IPS-15b (cell line): ENCODE data around the gene UNC5B.
A peak's percentile ranks its signal among the peaks of the same experiment; 100 is the strongest.
"Not testable (repeated sequence)": the region's sequence is repeated elsewhere in the genome, so short reads cannot be mapped to it uniquely, and the experiment has no call there.

ENCODE experiments used
- H3K27me3 ChIP-seq: one replicate; pipeline ENCODE4 v1.6.1; 2013; ENCODE audit warnings: low read length; ENCODE audit not compliant: control insufficient read depth, insufficient read depth
- H3K36me3 ChIP-seq: one replicate; pipeline ENCODE4 v1.6.1; 2013; ENCODE audit warnings: low read length; ENCODE audit not compliant: control insufficient read depth, insufficient read depth
- H3K4me1 ChIP-seq: one replicate; pipeline ENCODE4 v1.6.1; 2013; ENCODE audit warnings: mild to moderate bottlenecking, low read length; ENCODE audit not compliant: control insufficient read depth, insufficient read depth
- H3K4me3 ChIP-seq: one replicate; pipeline ENCODE4 v1.5.1; 2013; ENCODE audit warnings: low read depth, low read length
- H3K9ac ChIP-seq: one replicate; pipeline ENCODE4 v1.6.1; 2013; ENCODE audit warnings: low read depth, mild to moderate bottlenecking, low read length
- H3K9me3 ChIP-seq: one replicate; pipeline ENCODE4 v1.6.1; 2013; ENCODE audit warnings: mild to moderate bottlenecking, low read length; ENCODE audit not compliant: control insufficient read depth, insufficient read depth

Gene UNC5B

DNA sequence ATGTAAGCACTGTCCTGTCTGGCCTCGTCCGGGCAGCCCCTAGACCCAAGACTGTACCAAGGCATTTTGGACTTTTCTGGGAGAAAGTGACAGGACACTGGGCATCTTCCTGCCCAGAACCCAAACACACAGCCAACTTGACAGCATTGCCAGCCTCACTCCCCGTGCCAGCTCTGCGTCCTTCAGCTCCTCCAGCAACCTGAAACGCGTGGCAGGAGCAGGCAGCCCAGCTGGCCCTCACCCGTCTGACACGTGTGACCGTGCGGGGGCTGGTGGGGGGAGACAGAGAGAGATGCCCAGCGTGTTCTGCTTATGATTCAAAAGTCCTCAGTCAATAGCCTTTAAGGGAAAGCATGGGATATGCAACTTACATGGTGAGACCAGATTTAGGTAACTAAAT, 56.4 kb downstream of the UNC5B start:
- H3K36me3 ChIP-seq = no peaks in the 10 kb centered on the region
- no peak overlapping the region for H3K9ac ChIP-seq
- H3K4me3 ChIP-seq = no peak overlapping the region
- H3K9me3 ChIP-seq = no peaks in the 10 kb centered on the region
- H3K27me3 ChIP-seq = no peaks in the 10 kb centered on the region
- H3K4me1 ChIP-seq = peaks cover 19% of the 10 kb centered on the region

DNA sequence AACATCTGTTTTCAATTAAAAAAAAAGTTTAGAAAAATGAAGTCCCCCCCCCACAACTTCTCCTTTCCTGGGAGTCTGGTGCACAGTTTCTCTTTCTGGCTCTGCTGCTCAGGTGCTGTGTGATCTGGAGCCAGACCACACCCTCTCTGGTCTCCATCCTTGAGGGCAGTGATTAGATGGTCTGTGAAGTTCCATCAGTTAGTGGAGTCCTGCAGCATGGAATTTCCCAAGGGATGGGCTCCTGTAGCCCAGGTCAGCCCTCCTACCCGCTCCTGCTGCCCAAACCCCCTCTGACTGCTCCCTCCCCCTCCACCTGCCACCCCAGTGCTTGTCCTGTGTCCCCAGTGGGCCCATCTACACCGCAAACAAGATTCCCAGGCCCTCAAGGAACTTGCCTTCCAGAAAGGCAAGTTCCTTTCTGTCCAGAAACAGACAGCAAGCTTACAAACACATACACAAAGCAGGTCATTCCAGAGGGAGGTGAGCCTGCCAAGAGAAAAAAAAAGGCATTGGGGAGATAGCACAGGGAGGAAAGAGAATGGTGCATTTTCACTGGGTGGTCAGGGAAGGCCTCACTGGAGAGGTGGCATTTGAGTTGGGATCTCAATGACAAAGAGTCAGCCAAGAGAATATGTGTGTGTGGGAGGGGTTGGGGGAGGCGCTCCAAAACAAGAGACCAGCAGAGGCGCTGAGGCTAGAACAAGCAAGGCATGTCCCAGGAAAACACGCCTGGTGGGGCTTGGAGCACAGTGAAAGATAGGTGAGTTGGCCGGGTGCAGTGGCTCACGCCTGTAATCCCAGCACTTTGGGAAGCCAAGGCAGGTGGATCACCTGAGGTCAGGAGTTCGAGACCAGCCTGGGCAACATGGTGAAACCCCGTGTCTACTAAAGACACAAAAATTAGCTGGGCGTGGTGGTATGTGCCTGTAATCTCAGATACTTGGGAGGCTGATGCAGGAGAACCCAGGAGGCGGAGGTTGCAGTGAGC, 57.2 kb downstream of the UNC5B start:
- H3K36me3 ChIP-seq = no peaks in the 10 kb centered on the region
- peak overlapping the region; percentile 12 for H3K4me3 ChIP-seq
- no peaks in the 10 kb centered on the region for H3K27me3 ChIP-seq
- peaks cover 19% of the 10 kb centered on the region for H3K4me1 ChIP-seq
- no peaks in the 10 kb centered on the region for H3K9me3 ChIP-seq
- H3K9ac ChIP-seq = peak overlapping the region; percentile 54

DNA sequence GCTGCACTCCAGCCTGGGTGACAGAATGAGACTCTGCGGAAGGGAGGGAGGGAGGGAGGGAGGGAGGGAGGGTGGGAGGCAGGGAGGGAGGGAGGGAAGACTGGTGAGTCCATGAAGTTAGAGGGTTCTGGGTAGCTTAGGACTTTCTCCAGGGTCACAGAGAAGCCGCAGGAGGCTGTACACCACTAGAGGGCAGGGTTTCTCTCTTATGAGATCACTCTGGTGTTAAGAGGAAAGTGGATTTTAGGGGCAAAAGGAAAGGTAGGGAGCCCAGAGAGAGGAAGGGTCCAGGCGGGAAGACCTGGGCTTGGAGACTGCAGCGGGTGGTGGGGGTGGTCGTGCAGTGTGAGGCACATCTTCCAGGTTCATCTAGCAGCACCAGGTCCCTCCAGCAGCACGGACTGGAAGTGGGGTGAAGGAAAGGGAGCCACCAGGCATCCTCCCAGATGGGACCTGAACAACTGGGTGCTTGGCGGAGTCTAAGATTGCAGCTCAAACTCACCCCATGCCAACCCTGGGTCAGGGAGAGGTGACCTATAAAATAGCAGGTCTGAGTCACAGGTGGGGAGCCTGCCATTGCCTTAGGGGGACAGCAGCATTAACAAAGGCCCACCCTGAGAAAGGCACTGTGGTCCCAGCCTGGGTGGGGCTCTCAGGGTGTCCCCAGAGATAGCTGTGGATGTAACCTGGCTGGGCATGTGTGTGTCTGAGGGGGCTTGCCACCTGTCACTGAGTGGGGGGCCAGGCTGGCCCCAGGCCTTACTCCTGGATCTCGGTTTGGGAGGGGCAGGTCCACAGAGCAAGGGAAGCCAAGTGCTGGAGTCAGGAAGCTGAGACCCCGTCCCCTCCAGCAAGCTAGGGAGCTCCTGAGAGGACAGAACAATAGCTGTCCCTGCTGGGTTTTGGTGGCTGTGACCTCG, 58.2 kb downstream of the UNC5B start:
- Histone ChIP-seq H3K36me3 (no peaks in the 10 kb centered on the region), H3K9ac (no peak overlapping the region), H3K9me3 (no peaks in the 10 kb centered on the region), H3K4me1 (peaks cover 19% of the 10 kb centered on the region), H3K4me3 (peak overlapping the region; percentile 12), H3K27me3 (no peaks in the 10 kb centered on the region)

- H3K4me3 ChIP-seq = no peak overlapping the region
- H3K27me3 ChIP-seq = no peaks in the 10 kb centered on the region
- H3K9me3 ChIP-seq = no peaks in the 10 kb centered on the region
- H3K4me1 ChIP-seq = peaks cover 13% of the 10 kb centered on the region
- no peaks in the 10 kb centered on the region for H3K36me3 ChIP-seq
- no peak overlapping the region for H3K9ac ChIP-seq
These were observed 59.3 kb downstream of the UNC5B start for GRCh38 chr10:71271662-71272055.

DNA sequence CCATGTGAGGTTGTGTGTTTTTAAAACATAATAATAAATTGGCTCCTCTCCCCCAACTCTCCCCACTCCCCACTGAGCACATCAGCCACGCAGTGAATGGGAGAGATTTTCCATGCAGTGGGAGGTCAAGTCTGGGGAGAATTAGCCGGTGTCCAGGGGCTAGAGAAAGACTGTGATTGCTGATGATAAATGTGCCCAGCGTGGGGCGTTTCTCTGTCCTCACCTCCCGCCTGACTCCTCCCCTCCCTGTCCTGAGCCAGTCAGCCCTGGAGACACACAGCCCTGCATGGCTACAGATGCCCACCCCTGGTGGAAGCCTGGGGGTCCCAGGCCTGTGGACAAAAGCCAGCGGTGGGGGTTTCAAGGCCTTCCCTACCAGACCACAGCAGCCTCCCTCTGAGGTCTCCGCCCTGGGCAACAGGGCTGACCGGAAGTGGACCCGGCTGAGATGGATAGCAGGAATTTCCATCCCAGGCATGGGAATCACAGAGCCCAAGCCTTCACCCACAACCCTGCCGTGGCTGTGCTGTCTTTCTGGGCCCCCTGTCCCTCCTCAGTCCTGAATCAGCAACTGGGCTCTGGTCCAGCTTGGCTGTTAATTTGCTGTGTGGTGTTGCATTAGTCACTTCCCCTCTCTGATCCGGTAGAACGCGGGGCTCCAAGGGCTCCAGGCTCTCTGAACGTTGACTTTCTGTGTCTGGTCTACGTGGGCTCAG, 59.8 kb downstream of the UNC5B start:
- H3K9me3 ChIP-seq = no peaks in the 10 kb centered on the region
- no peaks in the 10 kb centered on the region for H3K36me3 ChIP-seq
- H3K4me1 ChIP-seq = peaks cover 13% of the 10 kb centered on the region
- H3K9ac ChIP-seq = no peak overlapping the region
- H3K27me3 ChIP-seq = no peaks in the 10 kb centered on the region
- no peak overlapping the region for H3K4me3 ChIP-seq

DNA sequence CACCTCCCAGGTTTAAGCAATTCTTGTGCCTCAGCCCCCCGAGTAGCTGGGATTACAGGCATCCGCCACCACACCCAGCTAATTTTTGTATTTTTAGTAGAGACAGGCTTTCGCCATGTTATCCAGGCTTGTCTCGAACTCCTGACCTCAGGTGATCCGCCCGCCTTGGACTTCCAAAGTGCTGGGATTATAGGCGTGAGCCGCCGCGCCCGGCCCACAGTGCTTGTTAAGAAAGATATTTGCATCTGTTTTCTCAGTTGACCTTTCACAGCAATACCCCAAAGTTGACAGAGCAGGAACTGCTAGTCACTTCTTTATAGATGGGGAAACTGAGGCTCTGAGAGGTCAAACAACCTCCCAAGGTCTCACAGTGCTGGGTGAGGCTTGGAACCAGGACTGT, 60.6 kb downstream of the UNC5B start:
- not testable (repeated sequence) for H3K9me3 ChIP-seq, H3K4me3 ChIP-seq, H3K36me3 ChIP-seq, H3K27me3 ChIP-seq, H3K9ac ChIP-seq
- peaks cover 15% of the 10 kb centered on the region for H3K4me1 ChIP-seq

DNA sequence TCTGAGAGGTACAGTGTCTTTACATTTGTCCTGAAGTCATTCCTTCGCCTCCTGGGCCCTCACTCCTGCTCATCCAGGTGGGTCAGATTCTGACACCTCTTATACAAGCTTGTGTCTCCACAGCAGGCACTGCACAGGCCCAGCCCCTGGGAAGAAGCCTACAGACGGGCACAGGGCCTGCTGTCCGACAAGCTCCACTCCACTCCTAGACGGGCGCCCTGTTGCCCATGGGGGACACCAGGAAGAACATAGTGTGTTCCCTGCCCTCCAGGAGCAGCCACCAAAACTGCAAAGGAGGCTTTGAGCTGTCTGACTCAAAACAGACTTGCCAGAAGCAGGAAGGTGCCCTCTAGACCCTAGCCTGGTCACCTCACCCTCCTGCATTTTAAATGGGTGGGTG, 61.1 kb downstream of the UNC5B start:
- no peaks in the 10 kb centered on the region for H3K36me3 ChIP-seq
- no peak overlapping the region for H3K9ac ChIP-seq
- H3K9me3 ChIP-seq = no peaks in the 10 kb centered on the region
- no peak overlapping the region for H3K4me3 ChIP-seq
- no peaks in the 10 kb centered on the region for H3K27me3 ChIP-seq
- peaks cover 19% of the 10 kb centered on the region for H3K4me1 ChIP-seq

DNA sequence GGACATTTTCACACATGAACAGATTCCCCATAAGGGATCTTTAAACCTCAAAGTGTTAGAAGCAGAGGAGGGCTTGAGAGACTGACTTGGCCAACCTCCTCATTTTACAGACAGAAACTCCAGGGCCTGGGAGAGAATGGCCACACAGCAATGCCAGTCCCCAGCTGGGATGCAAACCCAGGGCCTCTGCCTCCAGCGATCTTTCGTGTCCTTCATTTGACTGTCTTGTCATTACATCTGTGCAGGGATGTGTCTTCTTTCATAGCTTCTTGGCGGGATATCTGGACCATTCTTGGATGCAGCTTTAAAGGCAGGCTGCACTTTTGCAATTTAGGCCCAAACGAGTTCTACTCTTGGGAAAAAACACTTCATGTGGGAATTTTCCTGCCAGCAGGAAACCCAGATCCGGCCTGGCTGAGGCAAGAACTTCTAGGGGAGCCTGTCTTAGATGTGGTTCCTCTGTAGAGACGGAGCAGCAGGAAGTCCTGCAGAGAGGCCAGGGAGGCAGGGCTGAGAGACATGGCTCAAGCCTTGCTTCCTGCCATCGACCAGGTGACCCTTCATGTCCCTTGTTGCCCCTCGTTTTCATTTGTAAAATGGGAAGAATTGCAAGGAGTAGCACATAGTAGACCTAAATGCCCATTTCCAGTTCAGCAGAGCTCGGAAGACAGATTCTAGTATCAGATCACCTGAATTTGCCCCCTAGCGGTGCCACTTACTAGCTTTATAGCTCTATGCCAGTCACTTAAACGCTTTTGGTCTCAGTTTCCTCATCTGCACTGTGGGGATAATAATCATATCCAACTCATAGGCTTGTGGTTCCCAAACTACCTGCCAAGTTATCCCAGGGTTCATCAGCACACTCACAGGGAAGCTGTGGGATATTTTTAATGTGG, 62.8 kb downstream of the UNC5B start:
- H3K36me3 ChIP-seq = peaks cover 4% of the 10 kb centered on the region
- H3K4me3 ChIP-seq = no peak overlapping the region
- no peaks in the 10 kb centered on the region for H3K27me3 ChIP-seq
- H3K9ac ChIP-seq = no peak overlapping the region
- H3K9me3 ChIP-seq = no peaks in the 10 kb centered on the region
- peaks cover 12% of the 10 kb centered on the region for H3K4me1 ChIP-seq

- peaks cover 8% of the 10 kb centered on the region for H3K4me1 ChIP-seq
- peaks cover 6% of the 10 kb centered on the region for H3K36me3 ChIP-seq
- no peak overlapping the region for H3K4me3 ChIP-seq
These were observed 64.5 kb downstream of the UNC5B start for GRCh38 chr10:71276873-71277272.

GRCh38 chr10:71277914-71278665, 65.7 kb downstream of the UNC5B start:
- Histone ChIP-seq H3K4me1 (peaks cover 8% of the 10 kb centered on the region), H3K9me3 (no peaks in the 10 kb centered on the region), H3K36me3 (peaks cover 12% of the 10 kb centered on the region), H3K4me3 (no peak overlapping the region), H3K27me3 (no peaks in the 10 kb centered on the region), H3K9ac (no peak overlapping the region)

More at GRCh38 chr10:71276873-71277272, 64.5 kb downstream of the UNC5B start:
- Histone ChIP-seq H3K9me3 (no peaks in the 10 kb centered on the region), H3K27me3 (no peaks in the 10 kb centered on the region), H3K9ac (no peak overlapping the region)
